ENCODE results near the gene KIF21A. TPM values are rescaled to one million over a fixed set of nuclear protein-coding genes. Genes with fewer than 3 reads are reported as not detected.

The KIF21A gene, protein sequence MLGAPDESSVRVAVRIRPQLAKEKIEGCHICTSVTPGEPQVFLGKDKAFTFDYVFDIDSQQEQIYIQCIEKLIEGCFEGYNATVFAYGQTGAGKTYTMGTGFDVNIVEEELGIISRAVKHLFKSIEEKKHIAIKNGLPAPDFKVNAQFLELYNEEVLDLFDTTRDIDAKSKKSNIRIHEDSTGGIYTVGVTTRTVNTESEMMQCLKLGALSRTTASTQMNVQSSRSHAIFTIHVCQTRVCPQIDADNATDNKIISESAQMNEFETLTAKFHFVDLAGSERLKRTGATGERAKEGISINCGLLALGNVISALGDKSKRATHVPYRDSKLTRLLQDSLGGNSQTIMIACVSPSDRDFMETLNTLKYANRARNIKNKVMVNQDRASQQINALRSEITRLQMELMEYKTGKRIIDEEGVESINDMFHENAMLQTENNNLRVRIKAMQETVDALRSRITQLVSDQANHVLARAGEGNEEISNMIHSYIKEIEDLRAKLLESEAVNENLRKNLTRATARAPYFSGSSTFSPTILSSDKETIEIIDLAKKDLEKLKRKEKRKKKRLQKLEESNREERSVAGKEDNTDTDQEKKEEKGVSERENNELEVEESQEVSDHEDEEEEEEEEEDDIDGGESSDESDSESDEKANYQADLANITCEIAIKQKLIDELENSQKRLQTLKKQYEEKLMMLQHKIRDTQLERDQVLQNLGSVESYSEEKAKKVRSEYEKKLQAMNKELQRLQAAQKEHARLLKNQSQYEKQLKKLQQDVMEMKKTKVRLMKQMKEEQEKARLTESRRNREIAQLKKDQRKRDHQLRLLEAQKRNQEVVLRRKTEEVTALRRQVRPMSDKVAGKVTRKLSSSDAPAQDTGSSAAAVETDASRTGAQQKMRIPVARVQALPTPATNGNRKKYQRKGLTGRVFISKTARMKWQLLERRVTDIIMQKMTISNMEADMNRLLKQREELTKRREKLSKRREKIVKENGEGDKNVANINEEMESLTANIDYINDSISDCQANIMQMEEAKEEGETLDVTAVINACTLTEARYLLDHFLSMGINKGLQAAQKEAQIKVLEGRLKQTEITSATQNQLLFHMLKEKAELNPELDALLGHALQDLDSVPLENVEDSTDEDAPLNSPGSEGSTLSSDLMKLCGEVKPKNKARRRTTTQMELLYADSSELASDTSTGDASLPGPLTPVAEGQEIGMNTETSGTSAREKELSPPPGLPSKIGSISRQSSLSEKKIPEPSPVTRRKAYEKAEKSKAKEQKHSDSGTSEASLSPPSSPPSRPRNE (N-terminal part only)
- total RNA-seq = 2.3 and 2.9 TPM in 2 replicates

DNA sequence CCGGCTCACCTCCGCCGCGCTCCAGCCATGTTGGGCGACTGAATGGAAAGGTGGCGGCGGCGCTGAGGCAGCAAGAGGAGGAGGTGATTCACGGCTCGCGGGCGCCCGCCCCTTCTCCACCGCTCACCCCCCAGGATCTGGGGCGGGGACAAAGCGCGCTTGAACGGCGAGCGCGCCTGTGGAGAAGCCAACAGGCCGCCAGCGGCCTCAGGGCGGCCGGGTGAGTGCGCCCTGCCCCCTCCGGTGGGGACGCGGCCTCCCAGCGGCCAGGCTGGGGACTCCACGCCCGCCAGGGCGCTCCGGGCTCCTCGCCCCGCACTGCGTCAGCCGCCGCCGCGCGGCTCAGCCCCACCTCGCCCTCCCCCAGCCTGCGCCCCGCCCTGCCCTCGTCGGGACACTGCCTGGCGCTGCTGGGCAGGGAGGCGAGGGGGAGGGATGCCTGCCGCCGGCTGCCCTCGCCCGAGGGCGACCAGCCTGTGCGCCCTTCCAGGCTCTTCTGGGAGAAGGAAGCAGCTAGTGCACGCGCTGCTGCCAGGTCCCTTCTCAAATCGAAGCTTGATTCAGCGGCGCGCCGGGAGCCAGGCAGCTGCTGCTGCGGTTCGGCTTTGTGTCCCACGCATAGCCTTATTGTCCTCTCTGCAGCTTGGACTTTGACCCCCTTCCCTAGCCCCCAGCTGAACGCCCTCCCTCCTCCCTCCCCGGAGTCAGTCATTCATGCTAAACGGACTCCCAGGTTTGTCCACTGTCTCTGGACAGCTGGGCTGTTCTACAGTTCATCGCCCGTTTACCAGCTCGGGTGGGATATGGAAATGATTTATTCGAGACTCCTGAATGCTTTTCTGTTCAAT, at the start of gene KIF21A:
KIF21A (minus strand) TSS at position 40 of the 848 bp plus-strand sequence. CDS start 150 bp downstream, outside the sequence.

Other genes with a start within 250 kb of the KIF21A start
- not detected in 2 replicates for gene ABCD2, start 176.7 kb upstream of the KIF21A start, total RNA-seq